ENCODE data around the gene SLC39A9.
"Not testable (repeated sequence)": the region's sequence is repeated elsewhere in the genome, so short reads cannot be mapped to it uniquely, and the experiment has no call there.

The SLC39A9 gene

DNA sequence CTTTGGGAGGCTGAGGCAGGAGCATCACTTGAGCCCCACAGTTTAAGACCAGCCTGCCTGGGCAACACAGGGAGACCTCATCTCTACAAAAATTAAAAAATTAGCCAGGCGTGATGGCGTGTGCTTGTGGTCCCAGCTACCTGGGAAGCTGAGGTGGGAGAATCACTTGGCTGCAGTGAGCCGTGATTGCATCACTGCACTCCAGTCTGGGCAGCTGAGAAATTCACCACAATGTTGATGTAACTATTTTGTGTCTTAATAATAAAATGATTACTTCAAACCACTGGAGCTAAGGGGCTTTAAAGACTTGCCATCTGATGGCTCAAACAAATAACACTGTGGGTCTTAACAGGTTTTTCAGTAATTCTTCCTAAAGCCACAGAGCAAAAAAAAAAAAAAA lies 11.2 kb upstream of the SLC39A9 start:
- peaks cover 0 to 8% (median 7%) of the 10 kb centered on the region in 5 donors for H3K4me1 ChIP-seq (ENCODE audit: control insufficient read depth in 5 of 5, insufficient read depth in 5 of 5, low read length in 5 of 5)
- H3K9me3 ChIP-seq (ENCODE audit: control insufficient read depth in 5 of 5, low read length in 5 of 5): no peaks in the 10 kb centered on the region
- H3K36me3 ChIP-seq (ENCODE audit: control insufficient read depth in 5 of 5, insufficient read depth in 5 of 5, low read length in 5 of 5): peaks cover 20 to 37% (median 29%) of the 10 kb centered on the region in 5 donors
- H3K27me3 ChIP-seq (ENCODE audit: control insufficient read depth in 5 of 5, insufficient read depth in 4 of 5, low read length in 5 of 5): no peaks in the 10 kb centered on the region
- H3K9ac ChIP-seq (ENCODE audit: low read length in 5 of 5): no peak overlapping the region
- H3K4me3 ChIP-seq (ENCODE audit: low read depth in 1 of 5, low read length in 5 of 5): no peak overlapping the region
- no peak overlapping the region for H3K27ac ChIP-seq (ENCODE audit: low read depth, low read length)

GRCh38 chr14:69391400-69391799 lies 7.1 kb upstream of the SLC39A9 start:
- peak overlapping the region in 2 of 5 donors; percentile 47 to 49 for H3K9ac ChIP-seq (ENCODE audit: low read length in 5 of 5)
- peak overlapping the region; percentile 23 for H3K27ac ChIP-seq (ENCODE audit: low read depth, low read length)
- H3K27me3 ChIP-seq (ENCODE audit: control insufficient read depth in 5 of 5, insufficient read depth in 4 of 5, low read length in 5 of 5); H3K4me3 ChIP-seq (ENCODE audit: low read depth in 1 of 5, low read length in 5 of 5); H3K9me3 ChIP-seq (ENCODE audit: control insufficient read depth in 5 of 5, low read length in 5 of 5); H3K4me1 ChIP-seq (ENCODE audit: control insufficient read depth in 5 of 5, insufficient read depth in 5 of 5, low read length in 5 of 5): not testable (repeated sequence)
- H3K36me3 ChIP-seq (ENCODE audit: control insufficient read depth in 5 of 5, insufficient read depth in 5 of 5, low read length in 5 of 5): peaks cover 37 to 59% (median 46%) of the 10 kb centered on the region in 5 donors

- Histone ChIP-seq H3K4me1 (ENCODE audit: control insufficient read depth in 5 of 5, insufficient read depth in 5 of 5, low read length in 5 of 5) (peaks cover 2 to 20% (median 19%) of the 10 kb centered on the region in 5 donors), H3K27ac (ENCODE audit: low read depth, low read length) (no peak overlapping the region), H3K36me3 (ENCODE audit: control insufficient read depth in 5 of 5, insufficient read depth in 5 of 5, low read length in 5 of 5) (peaks cover 37 to 52% (median 40%) of the 10 kb centered on the region in 5 donors), H3K4me3 (ENCODE audit: low read depth in 1 of 5, low read length in 5 of 5) (no peak overlapping the region), H3K9me3 (ENCODE audit: control insufficient read depth in 5 of 5, low read length in 5 of 5) (no peaks in the 10 kb centered on the region), H3K27me3 (ENCODE audit: control insufficient read depth in 5 of 5, insufficient read depth in 4 of 5, low read length in 5 of 5) (no peaks in the 10 kb centered on the region), H3K9ac (ENCODE audit: low read length in 5 of 5) (peak overlapping the region in 1 of 5 donors; percentile 35)
Observed at GRCh38 chr14:69392481-69392880, 6.0 kb upstream of the SLC39A9 start.

GRCh38 chr14:69395929-69396328 lies 2.6 kb upstream of the SLC39A9 start:
- Histone ChIP-seq H3K27ac (ENCODE audit: low read depth, low read length) (no peak overlapping the region), H3K36me3 (ENCODE audit: control insufficient read depth in 5 of 5, insufficient read depth in 5 of 5, low read length in 5 of 5) (peaks cover 29 to 44% (median 40%) of the 10 kb centered on the region in 5 donors), H3K9ac (ENCODE audit: low read length in 5 of 5) (no peak overlapping the region), H3K4me1 (ENCODE audit: control insufficient read depth in 5 of 5, insufficient read depth in 5 of 5, low read length in 5 of 5) (peaks cover 8 to 46% (median 41%) of the 10 kb centered on the region in 5 donors), H3K9me3 (ENCODE audit: control insufficient read depth in 5 of 5, low read length in 5 of 5) (no peaks in the 10 kb centered on the region), H3K4me3 (ENCODE audit: low read depth in 1 of 5, low read length in 5 of 5) (no peak overlapping the region), H3K27me3 (ENCODE audit: control insufficient read depth in 5 of 5, insufficient read depth in 4 of 5, low read length in 5 of 5) (no peaks in the 10 kb centered on the region)

- Histone ChIP-seq H3K9ac (ENCODE audit: low read length in 5 of 5) (peak overlapping the region; percentile 71 to 97 (median 92)), H3K27ac (ENCODE audit: low read depth, low read length) (peak overlapping the region; percentile 92), H3K9me3 (ENCODE audit: control insufficient read depth in 5 of 5, low read length in 5 of 5) (no peaks in the 10 kb centered on the region), H3K27me3 (ENCODE audit: control insufficient read depth in 5 of 5, insufficient read depth in 4 of 5, low read length in 5 of 5) (no peaks in the 10 kb centered on the region), H3K4me3 (ENCODE audit: low read depth in 1 of 5, low read length in 5 of 5) (peak overlapping the region; percentile 84 to 100 (median 98)), H3K4me1 (ENCODE audit: control insufficient read depth in 5 of 5, insufficient read depth in 5 of 5, low read length in 5 of 5) (peaks cover 9 to 48% (median 41%) of the 10 kb centered on the region in 5 donors), H3K36me3 (ENCODE audit: control insufficient read depth in 5 of 5, insufficient read depth in 5 of 5, low read length in 5 of 5) (peaks cover 17 to 23% (median 22%) of the 10 kb centered on the region in 5 donors)
Observed at GRCh38 chr14:69398818-69399210, 322 bp downstream of the SLC39A9 start.

DNA sequence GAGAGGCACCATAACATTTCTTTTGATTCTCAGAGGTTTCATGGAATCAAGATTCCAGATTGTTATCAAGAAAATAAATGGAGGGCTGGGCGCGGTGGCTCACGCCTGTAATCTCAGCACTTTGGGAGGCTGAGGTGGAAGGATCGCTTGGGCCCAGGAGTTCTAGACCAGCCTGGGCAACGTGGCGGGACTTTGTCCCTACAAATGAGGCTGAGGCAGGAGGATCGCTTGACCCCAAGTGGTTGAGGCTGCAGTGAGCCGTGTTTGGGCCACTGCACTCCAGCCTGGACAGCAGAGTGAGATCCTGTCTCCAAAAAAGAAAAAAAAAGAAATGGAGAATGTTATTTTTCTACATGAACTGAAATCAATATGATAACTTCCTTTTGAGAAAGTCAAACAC lies 1.3 kb downstream of the SLC39A9 start:
- Histone ChIP-seq H3K4me3 (ENCODE audit: low read depth in 1 of 5, low read length in 5 of 5) (peak overlapping the region; percentile 84 to 100 (median 98)), H3K27ac (ENCODE audit: low read depth, low read length) (no peak overlapping the region), H3K9ac (ENCODE audit: low read length in 5 of 5) (peak overlapping the region in 1 of 5 donors; percentile 97), H3K27me3 (ENCODE audit: control insufficient read depth in 5 of 5, insufficient read depth in 4 of 5, low read length in 5 of 5) (no peaks in the 10 kb centered on the region), H3K9me3 (ENCODE audit: control insufficient read depth in 5 of 5, low read length in 5 of 5) (no peaks in the 10 kb centered on the region), H3K36me3 (ENCODE audit: control insufficient read depth in 5 of 5, insufficient read depth in 5 of 5, low read length in 5 of 5) (peaks cover 10 to 14% (median 14%) of the 10 kb centered on the region in 5 donors), H3K4me1 (ENCODE audit: control insufficient read depth in 5 of 5, insufficient read depth in 5 of 5, low read length in 5 of 5) (peaks cover 9 to 48% (median 41%) of the 10 kb centered on the region in 5 donors)

DNA sequence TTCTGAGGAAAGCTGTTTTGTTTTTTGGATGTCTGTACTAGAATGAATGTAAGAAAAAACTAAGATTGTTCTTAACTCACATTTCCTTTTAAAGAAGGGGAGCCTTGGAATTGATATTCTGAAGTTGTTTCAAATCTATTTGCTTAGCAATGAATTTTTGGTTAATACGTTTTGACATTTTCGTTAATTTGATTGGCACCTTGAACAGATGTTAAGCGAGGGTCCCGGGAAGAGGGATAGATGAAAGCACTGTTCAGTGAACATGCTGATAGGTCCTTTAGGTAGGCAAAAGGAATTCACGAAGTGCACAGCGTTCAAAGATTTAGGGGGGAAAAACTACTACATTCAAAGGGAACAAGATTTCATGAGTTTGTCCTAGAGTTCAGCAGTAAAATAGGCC lies 1.7 kb downstream of the SLC39A9 start:
- Histone ChIP-seq H3K9ac (ENCODE audit: low read length in 5 of 5) (no peak overlapping the region), H3K4me3 (ENCODE audit: low read depth in 1 of 5, low read length in 5 of 5) (peak overlapping the region in 4 of 5 donors; percentile 37 to 100 (median 98)), H3K27me3 (ENCODE audit: control insufficient read depth in 5 of 5, insufficient read depth in 4 of 5, low read length in 5 of 5) (no peaks in the 10 kb centered on the region), H3K9me3 (ENCODE audit: control insufficient read depth in 5 of 5, low read length in 5 of 5) (no peaks in the 10 kb centered on the region), H3K27ac (ENCODE audit: low read depth, low read length) (no peak overlapping the region), H3K36me3 (ENCODE audit: control insufficient read depth in 5 of 5, insufficient read depth in 5 of 5, low read length in 5 of 5) (peaks cover 6 to 10% (median 10%) of the 10 kb centered on the region in 5 donors), H3K4me1 (ENCODE audit: control insufficient read depth in 5 of 5, insufficient read depth in 5 of 5, low read length in 5 of 5) (peaks cover 9 to 48% (median 41%) of the 10 kb centered on the region in 5 donors)

DNA sequence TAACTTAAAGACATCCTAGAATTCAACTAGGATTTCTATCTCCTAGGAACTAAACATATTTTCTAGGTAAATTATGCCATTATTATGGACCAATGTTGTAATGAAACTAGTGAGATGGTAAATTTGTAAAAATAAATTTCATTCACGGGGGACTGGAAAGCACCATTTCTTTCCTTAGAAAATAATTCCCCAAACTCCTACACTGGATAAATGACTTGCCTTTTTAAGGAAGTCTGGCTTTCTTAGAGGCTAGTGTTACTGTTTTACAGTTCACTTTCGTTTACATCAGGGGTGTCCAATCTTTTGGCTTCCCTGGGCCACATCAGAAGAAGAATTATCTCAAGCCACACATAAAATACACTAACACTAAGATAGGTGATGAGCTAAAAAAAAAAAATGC lies 3.3 kb downstream of the SLC39A9 start:
- H3K27me3 ChIP-seq (ENCODE audit: control insufficient read depth in 5 of 5, insufficient read depth in 4 of 5, low read length in 5 of 5): no peaks in the 10 kb centered on the region
- H3K9ac ChIP-seq (ENCODE audit: low read length in 5 of 5): no peak overlapping the region
- no peaks in the 10 kb centered on the region for H3K36me3 ChIP-seq (ENCODE audit: control insufficient read depth in 5 of 5, insufficient read depth in 5 of 5, low read length in 5 of 5)
- no peaks in the 10 kb centered on the region for H3K9me3 ChIP-seq (ENCODE audit: control insufficient read depth in 5 of 5, low read length in 5 of 5)
- no peak overlapping the region for H3K27ac ChIP-seq (ENCODE audit: low read depth, low read length)
- no peak overlapping the region for H3K4me3 ChIP-seq (ENCODE audit: low read depth in 1 of 5, low read length in 5 of 5)
- H3K4me1 ChIP-seq (ENCODE audit: control insufficient read depth in 5 of 5, insufficient read depth in 5 of 5, low read length in 5 of 5): peaks cover 9 to 44% (median 37%) of the 10 kb centered on the region in 5 donors

GRCh38 chr14:69404478-69404877 lies 6.0 kb downstream of the SLC39A9 start:
- Histone ChIP-seq H3K9me3 (ENCODE audit: control insufficient read depth in 5 of 5, low read length in 5 of 5) (no peaks in the 10 kb centered on the region), H3K9ac (ENCODE audit: low read length in 5 of 5) (no peak overlapping the region), H3K4me1 (ENCODE audit: control insufficient read depth in 5 of 5, insufficient read depth in 5 of 5, low read length in 5 of 5) (peaks cover 2 to 26% (median 21%) of the 10 kb centered on the region in 5 donors), H3K4me3 (ENCODE audit: low read depth in 1 of 5, low read length in 5 of 5) (no peak overlapping the region), H3K27ac (ENCODE audit: low read depth, low read length) (no peak overlapping the region), H3K36me3 (ENCODE audit: control insufficient read depth in 5 of 5, insufficient read depth in 5 of 5, low read length in 5 of 5) (no peaks in the 10 kb centered on the region), H3K27me3 (ENCODE audit: control insufficient read depth in 5 of 5, insufficient read depth in 4 of 5, low read length in 5 of 5) (no peaks in the 10 kb centered on the region)

GRCh38 chr14:69404883-69405282 lies 6.4 kb downstream of the SLC39A9 start:
- H3K27me3 ChIP-seq (ENCODE audit: control insufficient read depth in 5 of 5, insufficient read depth in 4 of 5, low read length in 5 of 5): no peaks in the 10 kb centered on the region
- peaks cover 2 to 22% (median 17%) of the 10 kb centered on the region in 5 donors for H3K4me1 ChIP-seq (ENCODE audit: control insufficient read depth in 5 of 5, insufficient read depth in 5 of 5, low read length in 5 of 5)
- H3K36me3 ChIP-seq (ENCODE audit: control insufficient read depth in 5 of 5, insufficient read depth in 5 of 5, low read length in 5 of 5): no peaks in the 10 kb centered on the region
- no peak overlapping the region for H3K27ac ChIP-seq (ENCODE audit: low read depth, low read length)
- no peaks in the 10 kb centered on the region for H3K9me3 ChIP-seq (ENCODE audit: control insufficient read depth in 5 of 5, low read length in 5 of 5)
- no peak overlapping the region for H3K9ac ChIP-seq (ENCODE audit: low read length in 5 of 5)
- H3K4me3 ChIP-seq (ENCODE audit: low read depth in 1 of 5, low read length in 5 of 5): no peak overlapping the region

Data from subcutaneous abdominal adipose tissue (tissue), 5 donors.